Liver (tissue), 9 donors: Measurements from ENCODE around the gene SALL1. TPM values are rescaled to one million over a fixed set of nuclear protein-coding genes. Genes with fewer than 3 reads are reported as not detected.

Experiments used
- DNase-seq: peaks from one replicate; pipeline ENCODE4 v3.0.0-alpha.2; 2017; ENCODE audit warnings: low spot score
- H3K27ac ChIP-seq, 2 donors: one replicate each; pipeline ENCODE4 v1.7.0; 2013; ENCODE audit warnings: inconsistent platforms in 2 of 2, low read length in 2 of 2, control low read depth in 1 of 2, low read depth in 1 of 2, mild to moderate bottlenecking in 1 of 2
- H3K27me3 ChIP-seq, 4 donors: one replicate each; pipeline versions ENCODE4 v1.6.1 to v1.7.0; 2013; ENCODE audit warnings: low read length in 3 of 4, inconsistent platforms in 1 of 4, mild to moderate bottlenecking in 1 of 4, moderate library complexity in 1 of 4; ENCODE audit not compliant: control insufficient read depth in 4 of 4, insufficient read depth in 4 of 4
- H3K36me3 ChIP-seq, 4 donors: one replicate each; pipeline versions ENCODE4 v1.6.1 to v1.7.0; 2013; ENCODE audit warnings: low read length in 3 of 4, mild to moderate bottlenecking in 3 of 4, low read depth in 1 of 4, moderate library complexity in 1 of 4; ENCODE audit not compliant: control insufficient read depth in 4 of 4, insufficient read depth in 3 of 4
- H3K4me1 ChIP-seq, 4 donors: one replicate each; pipeline versions ENCODE4 v1.6.1 to v1.7.0; 2013; ENCODE audit warnings: low read length in 3 of 4, mild to moderate bottlenecking in 3 of 4, moderate library complexity in 1 of 4; ENCODE audit not compliant: control insufficient read depth in 4 of 4, insufficient read depth in 4 of 4
- H3K4me3 ChIP-seq, 3 donors: one replicate each; pipeline versions ENCODE4 v1.6.1 to v1.7.0; 2013; ENCODE audit warnings: low read length in 3 of 3, control low read depth in 1 of 3, low read depth in 1 of 3, mild to moderate bottlenecking in 1 of 3
- H3K9ac ChIP-seq, 2 donors: one replicate each; pipeline ENCODE4 v1.7.0; 2013; ENCODE audit warnings: low read length in 2 of 2, mild to moderate bottlenecking in 2 of 2, moderate library complexity in 2 of 2, control low read depth in 1 of 2, low read depth in 1 of 2
- H3K9me3 ChIP-seq, 4 donors: one replicate each; pipeline versions ENCODE4 v1.6.1 to v1.7.0; 2013; ENCODE audit warnings: low read length in 3 of 4; ENCODE audit not compliant: control insufficient read depth in 4 of 4
- ATF3 ChIP-seq: IDR thresholded peaks from 2 replicates; pipeline ENCODE4 v1.6.1; 2016; ENCODE audit warnings: antibody characterized with exemption
- CTCF ChIP-seq: fragments of 150-350 bp; IDR thresholded peaks from 2 replicates; pipeline ENCODE4 v1.5.1; 2017; ENCODE audit warnings: improper control_type of control experiment, low read depth, low read length; ENCODE audit not compliant: missing input control
- EGR1 ChIP-seq, 2 donors: IDR thresholded peaks; 2 replicates each; pipeline ENCODE4 v1.6.1; 2016 to 2018; ENCODE audit warnings: antibody characterized with exemption in 2 of 2, low read depth in 2 of 2
- FOXA1 ChIP-seq: IDR thresholded peaks from 2 replicates; pipeline ENCODE4 v1.6.1; 2016; ENCODE audit warnings: antibody characterized with exemption
- FOXA2 ChIP-seq: IDR thresholded peaks from 2 replicates; pipeline ENCODE4 v1.6.1; 2016; ENCODE audit warnings: antibody characterized with exemption
- JUND ChIP-seq, 2 donors: IDR thresholded peaks; 2 replicates each; pipeline ENCODE4 v1.6.1; 2016; ENCODE audit warnings: antibody characterized with exemption in 2 of 2
- MAX ChIP-seq: IDR thresholded peaks from 2 replicates; pipeline ENCODE4 v1.6.1; 2016; ENCODE audit warnings: antibody characterized with exemption
- NR2F2 ChIP-seq: IDR thresholded peaks from 2 replicates; pipeline ENCODE4 v1.6.1; 2016; ENCODE audit warnings: antibody characterized with exemption
- SP1 ChIP-seq: IDR thresholded peaks from 2 replicates; pipeline ENCODE4 v1.6.1; 2018; ENCODE audit warnings: antibody characterized with exemption, mild to moderate bottlenecking
- TAF1 ChIP-seq: conservative IDR thresholded peaks from 2 replicates; pipeline ENCODE4 v1.6.1; 2016; ENCODE audit warnings: antibody characterized with exemption, mild to moderate bottlenecking
- YY1 ChIP-seq: IDR thresholded peaks from 2 replicates; pipeline ENCODE4 v1.6.1; 2016; ENCODE audit warnings: antibody characterized with exemption, mild to moderate bottlenecking
- ZBTB33 ChIP-seq: IDR thresholded peaks from 2 replicates; pipeline ENCODE4 v1.6.1; 2016; ENCODE audit warnings: antibody characterized with exemption
- WGBS: extraction: QIAGEN DNeasy Blood & Tissue Kit; methylation state at CpG from one replicate; pipeline ENCODE4 v1.1.7; 2013; 5-methylcytosine and 5-hydroxymethylcytosine counted together
- polyA plus RNA-seq, 2 donors: library from polyadenylated mRNA; stranded (reverse) in 1 of 2; unstranded in 1 of 2; fragments of 200-250 nt in 1 of 2; fragments of >200 nt in 1 of 2; fragmentation: Nextera tagmentation in 1 of 2; extraction: Ambion mirVana in 1 of 2; gene quantifications; one replicate each; pipeline versions ENCODE4 v1.2.1 to v1.2.3, GENCODE V29; 2013 to 2015
- total RNA-seq, 2 donors: library from RNA; depleted of rRNA; stranded (reverse); fragments of >200 nt; gene quantifications; one replicate each; pipeline ENCODE4 v1.2.3, GENCODE V29; 2014
- donor health status: healthy.
- donor health status: healthy.
- donor health status: healthy.
- donor health status: healthy.
- donor health status: healthy.

SALL1 gene
- total RNA-seq (10 to 100 TPM in 1 of 2 donors, 1 to 10 TPM in 1; 1.8 to 13.4 TPM), polyA plus RNA-seq (10 to 100 TPM; 11.7 to 11.8 TPM)

GRCh38 chr16:51150888-51151320 lies at the start of gene SALL1:
TSS of gene SALL1 (minus strand) at chr16:51151270. CDS start at chr16:51151241, 29 bp downstream.
- DNase-seq = no peak

GRCh38 chr16:51200793-51201192 lies 49.7 kb upstream of the SALL1 start:
- Histone ChIP-seq H3K9ac (no peak overlapping the region), H3K27ac (no peak overlapping the region), H3K36me3 (no peaks in the 10 kb centered on the region), H3K27me3 (no peaks in the 10 kb centered on the region), H3K4me1 (no peaks in the 10 kb centered on the region), H3K4me3 (no peak overlapping the region), H3K9me3 (peaks cover 0 to 6% (median 3%) of the 10 kb centered on the region in 4 donors)
- no peak for DNase-seq
- 88% methylated on average over 2 of the region's 2 CpGs for WGBS
- TF ChIP-seq CTCF (no peak), ATF3 (no peak), SP1 (no peak), TAF1 (no peak), ZBTB33 (no peak), NR2F2 (no peak), MAX (no peak), EGR1 (IDR thresholded peaks at IDR 0.05; ENCODE audit: low read depth in 2 of 2) (no peak), YY1 (no peak)

More at GRCh38 chr16:51150888-51151320, at the start of gene SALL1:
- peaks cover 0 to 2% (median 0%) of the 10 kb centered on the region in 4 donors for H3K36me3 ChIP-seq
- peaks cover 10 to 27% (median 12%) of the 10 kb centered on the region in 4 donors for H3K4me1 ChIP-seq
- TF ChIP-seq EGR1 (IDR thresholded peaks at IDR 0.05; ENCODE audit: low read depth in 2 of 2) = no peak
- TF ChIP-seq ZBTB33 = no peak
- TF ChIP-seq MAX = no peak
- TF ChIP-seq FOXA2 = no peak
- no peak for TF ChIP-seq CTCF
- TF ChIP-seq FOXA1 = no peak
- TF ChIP-seq JUND (IDR thresholded peaks at IDR 0.05) = no peak
- no peak for TF ChIP-seq NR2F2
- no peaks in the 10 kb centered on the region for H3K27me3 ChIP-seq
- H3K9ac ChIP-seq = peak within 1 kb of the TSS; percentile 89 to 92
- H3K9me3 ChIP-seq = no peaks in the 10 kb centered on the region
- peak within 1 kb of the TSS; percentile 98 to 100 for H3K27ac ChIP-seq
- 3% methylated on average over 38 of the region's 38 CpGs for WGBS
- peak within 1 kb of the TSS; percentile 76 to 99 (median 85) for H3K4me3 ChIP-seq
